ENCODE results near the gene CD79A.
"Not testable (repeated sequence)": the region's sequence is repeated elsewhere in the genome, so short reads cannot be mapped to it uniquely, and the experiment has no call there.

Gene CD79A

DNA sequence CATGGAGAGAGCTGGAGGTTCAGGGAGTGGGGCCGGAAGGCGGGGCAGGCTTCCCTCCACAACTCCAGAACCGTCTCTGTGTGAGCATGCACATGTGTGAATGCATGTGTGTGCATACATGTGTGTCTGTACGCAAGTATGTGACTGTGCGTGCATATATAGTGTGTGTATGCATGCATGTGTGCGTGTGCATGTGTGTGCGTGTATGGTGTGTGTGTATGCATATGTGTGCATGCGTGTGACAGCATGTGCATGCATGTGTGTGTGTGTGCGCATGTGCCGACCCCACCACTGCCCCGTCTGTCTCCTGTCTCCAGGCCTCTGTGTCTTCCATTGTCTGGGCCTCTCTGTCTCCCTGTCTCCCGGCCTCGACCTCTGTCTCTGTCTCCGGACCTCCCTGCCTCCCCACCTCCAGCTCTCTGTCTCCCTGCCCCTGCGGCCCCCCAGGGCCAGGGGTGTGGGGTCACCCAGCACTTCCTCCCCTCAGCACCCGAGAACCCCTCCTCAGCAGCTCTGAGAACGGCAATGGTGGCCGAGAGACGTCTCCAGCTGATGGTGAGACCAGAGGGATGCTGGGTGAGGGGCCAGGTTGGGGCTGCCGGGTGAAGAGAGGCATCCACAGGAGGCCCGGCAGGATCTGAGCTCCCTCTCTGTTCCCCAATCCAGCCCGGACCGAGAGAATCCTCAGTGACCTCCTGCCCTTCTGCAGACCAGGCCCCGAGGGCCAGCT lies 28.4 kb downstream of the CD79A start:
- no peak for DNase-seq (ENCODE audit: low spot score)

- DNase-seq (ENCODE audit: low spot score) = no peak
Measured at GRCh38 chr19:41906271-41906670, 29.2 kb downstream of the CD79A start.

- no peak for DNase-seq (ENCODE audit: low spot score)
Measured at GRCh38 chr19:41906916-41907680, 30.0 kb downstream of the CD79A start.

DNA sequence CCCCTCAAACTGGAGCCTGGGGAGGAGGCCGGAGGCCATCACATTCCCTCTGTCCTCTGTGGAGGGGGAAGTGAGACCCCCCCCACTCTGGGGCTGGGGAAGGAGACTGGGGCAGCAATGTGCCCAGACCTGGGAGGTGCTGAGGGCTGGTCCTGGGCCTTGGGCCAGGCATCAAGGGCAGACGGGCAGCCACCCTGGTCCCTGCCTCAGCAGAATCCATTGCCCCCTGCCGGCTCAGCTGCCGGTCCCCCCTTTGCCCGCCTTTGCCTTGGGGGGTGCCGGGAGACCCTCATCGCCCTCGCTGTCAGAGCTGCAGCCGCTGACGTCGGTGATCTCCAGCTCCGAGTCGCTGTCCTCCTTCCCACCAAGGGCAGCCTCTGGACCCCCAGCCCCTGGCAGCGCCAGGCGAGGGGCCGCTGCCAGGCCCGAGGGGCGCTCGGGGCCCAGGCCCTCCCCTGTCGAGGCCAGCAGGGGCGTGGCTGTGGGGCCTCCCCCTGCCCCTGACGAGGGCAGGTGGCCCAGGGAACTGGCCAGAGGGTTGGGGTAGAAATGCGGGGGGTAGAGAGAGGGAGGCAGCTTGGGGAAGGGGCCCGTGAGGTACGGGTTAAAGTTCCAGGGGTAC lies 31.0 kb downstream of the CD79A start:
- no peak for DNase-seq (ENCODE audit: low spot score)

DNA sequence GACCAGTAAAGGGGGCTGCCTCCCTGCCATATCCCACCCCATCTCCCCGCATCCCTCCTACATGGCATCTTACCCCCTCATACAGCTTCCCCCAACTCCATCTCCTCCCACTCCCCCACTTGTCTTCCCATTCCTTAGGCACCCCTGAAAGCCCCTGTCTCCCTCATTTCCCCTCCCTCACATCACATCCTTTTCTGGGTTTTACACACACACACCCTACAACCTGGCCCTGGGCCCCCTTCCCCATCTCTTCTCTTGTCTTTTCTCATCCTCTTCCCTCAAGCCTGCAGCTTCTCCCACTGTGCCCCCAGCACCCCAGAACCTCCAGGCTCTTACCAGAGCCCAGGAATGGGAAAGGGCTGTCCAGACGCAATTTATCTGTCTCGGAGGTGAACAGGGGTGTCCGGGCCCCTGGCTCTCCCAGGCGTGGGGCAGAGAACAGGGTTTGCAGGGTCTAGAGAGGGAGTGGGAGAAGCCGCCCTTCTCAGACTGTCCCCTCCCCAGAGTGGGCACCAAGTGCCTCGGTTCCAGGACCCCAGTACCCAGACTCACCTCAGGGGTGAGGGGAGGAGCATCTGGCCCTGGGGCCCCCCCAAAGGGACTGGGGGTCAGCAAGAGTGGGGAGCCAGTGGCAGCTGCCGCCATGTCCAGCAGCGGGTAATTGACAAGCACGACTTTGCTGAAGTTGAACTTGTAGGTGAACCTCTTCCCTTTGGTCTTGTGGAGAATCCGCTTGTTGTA lies 31.8 kb downstream of the CD79A start:
- no peak for DNase-seq (ENCODE audit: low spot score)

DNA sequence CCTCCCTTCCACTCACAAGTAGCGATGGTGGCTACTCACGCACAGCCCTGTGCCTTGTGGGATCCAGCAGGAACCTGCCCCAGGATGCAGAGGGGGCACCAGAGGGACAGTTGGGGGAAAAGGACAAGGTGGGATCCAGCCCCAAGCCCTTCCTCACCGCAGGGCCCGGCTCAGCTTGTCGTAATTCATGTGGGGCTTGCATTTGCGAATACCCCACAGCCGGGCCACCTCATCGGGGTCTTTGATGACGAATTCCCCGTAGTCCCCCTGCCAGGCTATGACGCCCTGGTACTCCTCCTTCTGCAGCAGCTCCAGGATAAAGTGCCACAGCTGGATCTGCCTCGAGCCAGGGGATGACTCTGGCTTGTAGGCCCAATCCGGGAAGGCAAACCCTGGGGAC lies 32.6 kb downstream of the CD79A start:
- no peak for DNase-seq (ENCODE audit: low spot score)

DNA sequence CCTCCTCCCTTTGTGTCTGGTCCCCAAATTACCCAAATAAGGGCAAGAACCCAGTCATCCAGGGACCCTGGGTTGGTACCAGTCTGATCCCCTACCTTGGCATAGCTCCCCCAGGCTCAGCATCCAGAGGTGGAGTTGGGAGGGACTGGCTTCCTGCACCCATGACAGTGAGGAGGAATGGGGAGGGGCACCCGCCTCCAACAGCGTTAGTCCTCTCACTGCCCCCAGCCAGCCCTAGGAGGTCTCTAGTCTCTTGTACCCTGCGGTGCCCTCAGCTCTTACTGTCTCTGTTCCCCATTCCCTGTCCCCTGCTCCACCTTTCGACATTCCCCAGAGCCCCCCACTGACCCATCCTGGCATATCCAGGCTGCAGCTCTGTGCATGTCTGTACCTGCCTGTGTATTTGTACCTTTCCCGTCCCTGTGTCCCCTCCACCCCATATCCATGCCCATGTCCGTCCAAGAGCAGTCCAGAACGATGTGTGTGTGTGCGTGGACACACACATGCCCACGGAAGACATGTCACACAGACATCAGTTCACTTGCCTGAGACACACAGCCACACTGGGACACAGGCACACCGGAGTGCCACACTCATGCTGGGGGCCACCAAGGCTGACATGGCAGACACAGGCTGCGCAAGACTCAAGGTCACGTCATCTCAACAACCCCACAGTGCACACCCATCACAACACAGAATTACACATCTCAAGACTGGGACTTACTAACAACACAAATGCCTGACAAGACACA lies 33.3 kb downstream of the CD79A start:
- DNase-seq (ENCODE audit: low spot score) = no peak

GRCh38 chr19:41910992-41911888 lies 34.2 kb downstream of the CD79A start:
- no peak for DNase-seq (ENCODE audit: low spot score)

- no peak for DNase-seq (ENCODE audit: low spot score)
Measured at GRCh38 chr19:41911889-41912731, 35.0 kb downstream of the CD79A start.

DNA sequence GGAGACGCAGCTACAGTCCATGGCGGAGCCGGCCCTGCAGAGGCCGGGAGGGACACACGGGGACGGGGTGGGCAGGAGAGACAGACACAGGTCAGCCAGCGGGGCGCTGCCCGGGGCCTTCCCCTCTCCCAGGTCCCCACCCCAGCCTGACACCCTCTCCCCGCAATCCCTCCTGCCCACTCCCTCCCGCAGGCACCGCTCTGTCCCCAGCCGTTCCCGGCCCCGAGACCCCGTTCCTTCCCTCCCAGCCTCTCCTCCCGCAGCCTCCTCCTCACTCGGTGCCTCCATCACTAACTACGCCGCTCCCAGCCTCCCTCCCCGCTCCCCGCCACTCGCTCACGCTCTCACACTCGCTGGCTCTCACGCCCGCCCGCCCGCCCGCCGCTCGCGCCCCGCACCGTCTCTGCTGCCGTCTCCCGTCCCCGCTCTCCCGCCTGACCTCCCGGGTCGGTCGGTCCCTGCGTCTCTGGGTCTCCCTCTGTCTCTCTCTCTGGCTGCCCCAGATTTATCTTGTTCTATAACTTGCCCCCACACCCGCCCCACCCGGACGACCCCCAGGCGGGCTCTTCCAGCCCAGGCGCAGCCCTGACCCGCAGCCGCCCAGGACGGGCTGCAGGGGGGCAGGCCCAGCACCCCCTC lies 35.9 kb downstream of the CD79A start:
- no peak for DNase-seq (ENCODE audit: low spot score)

- no peak for DNase-seq (ENCODE audit: low spot score)
Measured at GRCh38 chr19:41913538-41914423, 36.7 kb downstream of the CD79A start.

DNA sequence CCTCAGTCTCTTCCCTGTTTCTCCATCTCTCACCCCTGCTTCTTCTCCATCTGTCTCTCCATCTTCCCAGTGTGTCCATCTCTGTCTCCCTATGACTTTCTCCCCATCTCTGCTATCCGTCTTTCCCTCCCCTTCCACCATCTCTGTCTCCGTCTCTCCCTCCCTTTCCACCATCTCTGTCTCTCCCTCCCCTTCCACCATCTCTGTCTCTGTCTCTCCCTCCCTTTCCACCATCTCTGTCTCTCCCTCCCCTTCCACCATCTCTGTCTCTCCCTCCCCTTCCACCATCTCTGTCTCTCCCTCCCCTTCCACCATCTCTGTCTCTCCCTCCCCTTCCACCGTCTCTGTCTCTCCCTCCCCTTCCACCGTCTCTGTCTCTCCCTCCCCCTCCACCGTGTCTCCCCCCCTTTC lies 37.4 kb downstream of the CD79A start:
- not testable (repeated sequence) for DNase-seq (ENCODE audit: low spot score)

DNA sequence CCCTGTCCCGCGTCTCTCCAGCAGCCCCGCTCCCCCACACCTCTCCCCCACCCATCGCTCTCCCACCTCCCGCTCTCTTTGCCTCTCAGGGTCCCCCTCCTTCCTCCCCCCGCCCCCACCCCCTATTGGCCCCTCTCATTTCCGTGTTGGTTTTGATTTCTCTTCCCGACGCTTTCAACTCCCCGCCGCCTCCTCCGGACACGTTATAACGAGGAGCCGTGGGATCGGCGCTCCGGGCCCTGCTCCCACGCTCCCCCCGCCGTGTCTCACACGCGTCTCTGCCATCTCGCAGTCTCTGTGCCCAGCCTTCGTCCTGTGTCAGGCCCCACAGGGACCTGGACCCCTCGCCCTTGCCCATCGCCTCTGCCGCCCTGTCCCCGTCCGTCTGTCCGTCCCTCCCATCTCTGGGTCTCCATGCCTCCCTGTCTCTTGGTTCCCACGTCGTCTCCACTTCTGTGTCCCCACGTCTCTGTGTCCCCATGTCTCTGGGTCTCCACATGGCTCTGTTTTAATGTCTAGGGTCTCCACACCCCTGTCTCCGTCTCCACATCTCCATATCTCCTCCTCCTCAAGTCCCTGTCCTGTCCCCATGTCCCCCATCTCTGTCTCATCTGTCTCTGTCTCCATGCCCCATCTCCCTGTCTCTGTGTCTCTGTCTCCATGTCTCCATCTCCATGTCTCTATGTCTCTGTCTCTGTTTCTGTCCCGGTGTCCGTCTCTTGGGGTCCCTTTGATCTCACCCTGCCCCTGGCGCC lies 38.1 kb downstream of the CD79A start:
- DNase-seq (ENCODE audit: low spot score) = no peak

- no peak for DNase-seq (ENCODE audit: low spot score)
Measured at GRCh38 chr19:41915776-41916414, 38.8 kb downstream of the CD79A start.

DNA sequence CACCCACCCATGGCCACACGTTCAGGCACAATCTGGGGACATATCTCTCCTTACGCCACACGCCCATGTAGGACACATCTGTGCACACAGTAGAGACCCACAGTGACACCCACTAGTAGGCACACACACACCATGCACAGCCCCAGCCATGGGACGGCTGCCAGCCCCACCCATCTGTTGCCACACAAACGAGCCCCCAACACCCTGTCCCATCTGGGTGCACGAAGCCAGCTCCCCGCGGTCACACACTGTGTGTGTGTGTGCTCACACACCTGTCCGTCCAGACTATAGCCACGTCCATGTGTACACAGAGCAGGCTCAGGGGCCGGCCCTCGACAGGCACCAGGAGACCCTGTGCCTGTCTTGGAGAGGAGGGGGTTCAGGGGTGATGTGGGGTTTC lies 40.6 kb downstream of the CD79A start:
- no peak for DNase-seq (ENCODE audit: low spot score)

DNA sequence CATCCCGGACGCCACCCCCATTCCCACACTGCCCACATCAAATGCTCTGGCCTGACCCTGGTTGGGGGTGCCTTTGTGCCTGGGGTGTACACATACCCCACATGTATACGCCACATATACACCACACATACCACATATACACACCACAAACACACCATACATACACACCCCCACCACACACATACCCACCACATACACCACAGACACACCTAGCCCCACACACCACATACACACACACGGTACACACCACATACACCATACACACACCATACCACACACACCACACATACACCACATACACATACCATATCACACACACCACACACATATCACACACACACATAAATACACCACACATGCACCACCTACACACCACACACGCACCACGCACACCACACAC lies 41.0 kb downstream of the CD79A start:
- no peak for DNase-seq (ENCODE audit: low spot score)

DNA sequence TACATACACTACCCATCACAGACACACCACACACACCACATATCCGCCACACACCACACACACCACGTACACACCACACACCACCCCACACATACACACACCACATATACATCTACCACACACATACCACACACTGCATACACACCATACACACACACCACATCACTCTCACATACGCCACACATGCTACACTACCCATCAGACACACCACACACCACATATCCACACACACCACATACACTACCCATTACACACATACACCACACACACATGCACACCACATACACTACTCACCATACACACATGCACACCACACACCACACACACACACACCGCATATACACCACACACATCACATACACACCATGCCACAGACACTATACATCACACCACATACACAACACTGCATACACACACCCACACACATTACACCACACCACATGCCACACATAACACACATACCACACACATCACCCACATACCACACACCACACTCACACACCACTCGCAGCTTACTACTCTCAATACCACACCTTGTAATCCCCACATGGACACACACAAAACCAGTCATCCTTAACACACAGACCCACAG lies 41.7 kb downstream of the CD79A start:
- no peak for DNase-seq (ENCODE audit: low spot score)
